Activated CD8-positive, alpha-beta memory T cell treated with anti-CD3 and anti-CD28 coated beads, Interleukin-2, amount 50 U/mL, for 48 hours (primary cell): ENCODE data around the gene KCNIP4.

Source experiments
- DNase-seq: peaks from one replicate; pipeline ENCODE4 v3.0.0-alpha.2; 2020

Gene KCNIP4

DNA sequence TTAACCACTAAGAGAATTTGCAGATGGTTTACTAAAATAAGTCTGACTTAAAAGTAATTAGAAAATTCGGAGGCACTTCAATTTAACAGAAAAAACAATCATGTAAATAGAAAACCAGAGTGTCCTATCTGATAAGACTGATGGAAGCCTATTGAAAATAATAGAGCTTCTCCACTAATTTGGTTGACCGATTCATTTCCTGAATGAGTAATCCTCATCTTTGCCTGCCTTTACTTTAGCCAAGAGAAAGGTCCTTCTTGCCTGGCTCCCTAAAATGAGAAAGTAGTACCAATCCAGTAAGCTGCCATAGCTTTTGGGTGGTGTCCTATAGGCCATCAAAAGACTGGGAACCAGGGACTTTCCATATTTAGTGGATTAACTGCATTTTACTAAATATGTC lies 48.4 kb downstream of the KCNIP4 start:
- no peak for DNase-seq

DNA sequence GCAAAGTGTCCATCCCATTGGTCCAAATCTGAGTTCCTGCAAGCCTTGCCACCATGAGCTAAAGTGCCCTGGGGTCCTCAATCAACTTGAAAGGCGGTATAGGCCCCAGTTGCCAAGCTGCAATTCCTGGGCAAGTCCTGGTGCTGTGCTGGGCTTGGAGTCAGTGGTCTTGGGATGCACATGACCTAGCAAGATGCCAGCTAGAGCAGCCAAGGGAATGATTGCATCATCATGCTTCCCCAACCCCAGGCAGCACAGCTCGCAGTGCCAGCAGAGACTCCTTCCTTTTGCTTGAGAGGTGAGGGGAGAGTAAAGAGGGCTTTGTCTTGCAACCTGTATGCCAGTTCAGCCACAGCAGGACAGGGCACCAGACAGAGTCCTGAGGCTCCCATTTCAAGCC lies 50.5 kb downstream of the KCNIP4 start:
- no peak for DNase-seq

DNA sequence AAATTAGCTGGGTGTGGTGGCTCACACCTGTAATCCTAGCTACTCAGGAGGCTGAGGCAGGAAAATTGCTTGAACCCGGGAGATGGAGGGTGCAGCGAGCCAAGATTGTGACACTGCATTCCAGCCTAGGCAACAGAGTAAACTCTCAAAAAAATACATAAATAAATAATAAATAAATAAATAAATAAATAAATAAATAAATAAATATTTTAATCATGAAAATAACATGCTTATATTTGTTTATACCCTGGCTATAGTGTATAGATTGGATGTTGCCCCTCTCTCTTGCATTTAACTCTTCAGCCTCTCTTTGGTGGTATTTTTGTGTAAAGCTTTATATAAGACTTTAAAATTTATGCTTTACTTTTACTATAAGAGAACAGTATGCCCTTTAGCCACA lies 51.8 kb downstream of the KCNIP4 start:
- DNase-seq, result no peak

DNA sequence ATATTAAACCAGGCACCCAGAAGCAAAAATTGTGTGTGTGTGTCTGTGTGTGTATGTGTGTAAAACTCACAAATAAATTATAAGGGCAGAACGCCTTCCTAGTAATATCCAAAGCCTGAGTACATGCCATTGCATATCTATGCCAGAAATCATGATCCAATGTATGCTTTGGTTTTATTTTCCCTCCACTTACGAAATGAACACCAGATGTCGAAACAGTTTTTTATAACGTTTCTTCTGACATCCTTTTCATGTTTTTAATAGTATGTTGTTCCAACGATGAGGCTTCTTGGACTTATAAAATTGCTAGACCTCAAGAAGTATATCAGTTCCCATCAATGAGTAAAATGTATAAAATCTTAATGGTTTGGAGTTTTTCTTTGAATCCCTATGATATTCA lies 55.4 kb downstream of the KCNIP4 start:
- DNase-seq, result no peak

DNA sequence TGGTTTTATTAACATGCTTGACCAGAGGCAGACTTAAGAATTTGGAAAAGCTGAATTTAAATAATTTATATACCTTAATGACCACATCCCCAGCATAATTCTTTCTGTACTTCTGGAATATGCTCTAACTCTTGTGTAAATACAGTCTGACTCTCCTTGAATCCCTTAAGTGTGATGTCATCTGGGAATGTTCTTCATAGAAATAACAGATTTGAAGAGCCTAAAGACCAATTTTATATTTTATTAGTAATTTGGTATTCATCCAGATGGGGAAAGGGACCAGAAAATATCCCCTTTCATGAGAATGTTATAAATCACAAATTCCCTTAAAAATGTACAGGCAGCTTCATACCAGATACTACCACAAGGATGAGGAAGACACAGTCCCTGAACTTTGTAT lies 58.3 kb downstream of the KCNIP4 start:
- no peak for DNase-seq

DNA sequence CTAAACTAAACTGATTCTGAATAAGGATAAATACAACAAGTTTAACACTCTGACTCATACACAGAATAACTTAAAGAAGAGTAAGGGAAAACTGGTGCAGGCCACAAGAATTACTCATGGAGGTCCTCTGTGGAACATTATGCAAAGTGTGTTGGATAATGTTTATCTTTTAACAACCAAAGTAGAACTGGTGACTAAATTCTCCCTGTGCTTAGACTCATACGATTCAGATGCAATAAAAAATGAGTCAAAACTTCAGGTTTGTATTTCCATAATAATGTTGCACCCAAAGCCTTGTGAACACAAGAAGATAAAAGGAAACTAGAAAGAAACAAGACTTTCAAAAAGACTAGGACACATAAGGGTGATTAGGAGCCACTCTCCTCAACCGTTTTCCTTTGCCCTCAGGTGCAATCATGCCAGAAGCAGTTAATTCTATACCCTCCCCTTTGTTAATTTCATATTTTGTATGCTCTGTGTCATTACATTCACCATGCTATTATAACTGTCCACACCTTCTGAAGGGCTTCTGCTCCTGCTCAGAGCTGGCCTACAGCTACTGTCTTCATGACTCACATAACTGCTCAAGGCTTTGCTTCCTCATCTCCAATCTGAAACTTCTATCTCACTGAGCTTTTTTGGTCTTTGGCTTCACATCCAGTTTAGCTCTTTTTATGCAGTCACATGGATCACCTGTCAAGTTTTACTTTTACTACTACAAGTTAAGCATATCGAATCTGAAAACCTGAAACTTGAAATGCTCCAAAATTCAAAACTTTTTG lies 60.2 kb downstream of the KCNIP4 start:
- DNase-seq, result no peak

DNA sequence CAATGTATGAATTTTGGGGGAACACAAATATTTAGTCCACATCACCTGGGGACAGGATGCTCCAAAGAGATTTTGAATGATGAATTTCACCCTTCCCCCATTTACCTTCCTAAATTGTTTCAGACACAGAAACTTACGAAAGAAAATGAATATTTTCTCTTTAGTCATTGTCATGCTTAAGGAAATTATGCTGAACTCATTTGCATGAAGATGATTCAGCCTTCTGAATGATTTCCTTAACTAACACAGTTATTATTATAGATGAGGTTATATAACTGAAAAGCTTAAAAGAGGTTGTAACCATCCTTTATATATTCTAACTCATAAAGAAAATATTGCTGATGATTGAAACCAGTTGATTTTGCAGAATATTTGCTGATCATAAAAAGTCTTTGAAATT lies 61.1 kb downstream of the KCNIP4 start:
- no peak for DNase-seq

DNA sequence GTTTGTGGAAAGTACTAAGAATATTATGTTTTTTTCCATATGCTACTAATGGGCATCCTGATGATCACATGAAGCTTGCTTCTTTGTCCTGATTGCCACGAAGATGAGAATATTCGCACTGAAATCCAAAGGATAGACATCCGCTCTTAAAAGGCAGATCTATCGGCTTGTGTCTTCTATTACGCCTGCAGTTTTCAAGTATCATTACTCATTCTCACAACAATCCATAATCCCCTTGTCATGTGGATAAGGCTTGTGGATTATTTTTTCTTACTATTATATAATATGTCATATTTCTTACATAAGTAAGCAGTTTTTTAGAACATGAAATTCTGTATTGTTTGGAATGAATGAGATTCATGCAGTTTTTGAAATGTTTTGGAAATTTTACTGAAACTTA lies 62.8 kb downstream of the KCNIP4 start:
- DNase-seq, result no peak

DNA sequence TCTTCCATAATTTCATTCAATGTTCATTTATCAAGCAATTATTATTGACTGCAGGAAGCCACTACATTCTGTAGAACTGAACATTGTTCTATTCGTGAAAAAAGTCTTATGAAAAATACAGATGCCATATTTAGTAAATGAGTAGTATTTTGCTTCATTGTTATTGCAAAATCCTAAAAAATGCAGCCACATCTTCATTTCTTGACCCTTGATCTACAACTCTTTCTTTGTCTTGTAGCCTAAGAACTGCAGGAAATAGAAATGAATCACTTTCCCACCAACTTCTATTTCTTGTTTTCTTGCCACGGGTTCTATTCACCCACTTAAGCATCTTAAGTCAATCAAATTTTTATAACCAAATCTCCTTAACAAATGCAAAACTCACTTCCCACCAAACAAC lies 63.3 kb downstream of the KCNIP4 start:
- no peak for DNase-seq

DNA sequence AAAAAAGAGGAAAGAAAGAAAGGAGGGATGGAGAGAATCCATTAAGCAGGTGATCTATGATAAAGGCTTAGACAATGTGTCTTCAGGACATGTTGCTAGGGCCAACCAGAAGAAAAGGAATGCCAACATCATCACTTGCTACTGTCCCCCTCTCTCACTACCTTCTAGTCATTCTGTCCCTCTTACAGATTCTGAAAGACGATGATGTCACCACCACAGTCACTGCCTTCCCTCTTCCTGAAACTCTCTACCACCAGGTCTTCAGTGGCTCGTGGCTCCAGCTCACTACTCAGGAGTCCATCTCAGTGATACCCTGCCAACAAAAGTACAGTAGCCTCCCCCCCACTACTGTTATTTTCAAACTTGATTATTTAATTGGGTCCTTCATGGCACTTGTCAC lies 64.0 kb downstream of the KCNIP4 start:
- DNase-seq, result no peak

DNA sequence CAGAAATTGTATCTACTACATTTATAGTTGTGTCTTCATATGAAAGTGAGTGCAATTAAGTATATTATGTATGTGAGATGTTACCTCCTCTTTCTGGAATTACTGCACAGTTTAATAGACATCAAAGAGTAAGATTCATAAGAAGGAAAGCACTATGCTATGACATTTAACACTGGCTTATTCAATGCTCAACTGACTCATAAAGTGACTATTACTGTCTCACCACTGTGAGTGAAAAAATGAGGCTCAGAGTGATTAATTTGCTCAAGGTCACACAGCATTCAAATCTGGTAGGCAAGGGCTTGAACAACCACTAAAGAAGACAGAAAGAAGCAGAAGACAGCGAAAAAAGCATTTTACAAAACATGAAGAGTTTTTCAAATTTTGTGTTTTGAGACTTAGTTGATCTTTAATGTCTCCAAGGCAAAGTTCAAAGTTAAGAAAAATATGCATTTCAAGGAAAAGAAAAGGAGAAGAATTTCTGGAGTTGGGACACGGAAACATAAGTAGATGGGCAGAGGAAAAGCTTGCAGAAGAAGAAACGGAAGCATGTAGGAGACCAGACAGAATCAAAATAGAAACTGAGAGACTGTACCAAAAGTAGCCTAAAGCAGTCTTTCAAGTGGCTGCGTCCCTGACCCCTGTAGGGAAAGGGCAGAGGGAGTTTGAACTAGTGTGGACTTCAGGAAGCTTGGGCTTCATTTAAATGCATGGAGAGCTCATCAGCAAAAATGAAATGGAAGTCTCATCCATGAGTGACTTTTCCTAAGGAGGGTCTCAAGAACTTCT lies 66.3 kb downstream of the KCNIP4 start:
- no peak for DNase-seq

DNA sequence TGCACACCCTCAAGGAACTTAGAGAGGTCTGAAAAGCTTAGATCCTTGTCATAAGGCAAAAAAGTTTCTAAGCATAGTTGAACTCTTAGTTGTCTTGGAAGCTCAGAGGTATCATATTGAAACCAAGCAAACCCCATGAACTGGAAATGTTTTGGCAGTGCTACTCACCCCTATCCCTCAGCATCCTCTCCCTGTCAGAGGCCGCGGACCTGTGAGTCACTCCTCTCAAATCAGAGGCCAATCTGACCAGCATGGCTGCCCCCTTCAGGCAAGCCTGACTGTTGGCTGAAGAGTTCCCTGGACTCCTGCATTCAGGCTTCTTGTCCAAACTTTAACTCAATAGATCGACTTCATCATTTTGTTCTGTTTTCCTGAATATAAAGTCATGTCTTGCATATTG lies 69.4 kb downstream of the KCNIP4 start:
- no peak for DNase-seq

DNA sequence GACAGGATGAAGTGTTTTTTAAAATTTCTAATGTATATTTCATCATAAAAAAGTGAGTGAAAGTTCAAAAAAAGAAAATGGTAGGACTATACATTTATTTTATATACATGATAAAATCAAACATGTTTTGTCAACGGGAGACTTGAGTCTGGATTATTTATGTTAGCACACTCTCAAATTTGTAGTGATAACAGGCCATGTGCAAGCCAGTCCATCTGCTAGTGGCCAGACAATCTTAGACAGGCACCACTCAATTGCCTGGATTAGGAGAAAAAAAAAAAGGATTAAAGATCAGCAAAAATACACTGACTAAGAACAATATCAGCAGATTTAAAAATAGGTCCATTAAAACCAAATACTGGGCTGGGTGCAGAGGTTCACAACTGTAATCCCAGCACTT lies 71.9 kb downstream of the KCNIP4 start:
- no peak for DNase-seq

DNA sequence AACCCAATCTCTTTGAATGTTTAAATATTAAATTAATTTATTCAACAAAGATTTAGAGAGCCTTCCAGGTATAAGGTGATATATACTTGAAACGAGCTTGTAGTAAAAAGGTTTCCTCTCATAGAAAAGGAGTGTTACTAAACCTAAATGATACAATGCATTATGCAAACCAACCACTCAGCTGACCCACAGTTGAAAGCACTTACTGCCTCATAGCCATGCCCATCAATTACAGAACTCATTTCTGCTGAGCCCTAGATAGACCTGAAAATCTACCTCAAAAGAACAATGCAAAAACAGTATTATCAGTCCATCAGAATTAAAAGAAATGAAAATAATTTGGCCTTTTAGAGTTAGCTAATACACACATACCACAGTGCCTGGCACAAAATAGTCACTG lies 75.4 kb downstream of the KCNIP4 start:
- DNase-seq, result no peak

DNA sequence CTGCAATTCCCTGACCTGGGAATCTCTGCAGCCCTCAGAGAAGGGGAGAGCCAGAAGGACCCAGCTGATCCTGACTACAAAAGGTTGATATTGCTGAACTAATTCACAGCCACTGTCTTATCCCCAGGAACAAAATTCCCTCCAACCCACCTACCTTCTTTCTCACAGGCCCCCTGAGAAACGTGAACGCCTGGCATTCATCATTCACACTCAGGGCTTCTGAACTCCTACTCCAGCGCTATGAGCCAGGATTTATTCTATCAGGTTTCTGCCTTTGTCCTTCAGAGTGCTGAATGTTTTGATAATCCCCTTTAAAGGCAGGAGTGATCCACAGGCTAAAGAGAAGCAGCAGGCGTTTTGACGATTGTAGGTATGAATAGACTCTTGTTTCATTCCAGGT lies 76.5 kb downstream of the KCNIP4 start:
- DNase-seq, result no peak

DNA sequence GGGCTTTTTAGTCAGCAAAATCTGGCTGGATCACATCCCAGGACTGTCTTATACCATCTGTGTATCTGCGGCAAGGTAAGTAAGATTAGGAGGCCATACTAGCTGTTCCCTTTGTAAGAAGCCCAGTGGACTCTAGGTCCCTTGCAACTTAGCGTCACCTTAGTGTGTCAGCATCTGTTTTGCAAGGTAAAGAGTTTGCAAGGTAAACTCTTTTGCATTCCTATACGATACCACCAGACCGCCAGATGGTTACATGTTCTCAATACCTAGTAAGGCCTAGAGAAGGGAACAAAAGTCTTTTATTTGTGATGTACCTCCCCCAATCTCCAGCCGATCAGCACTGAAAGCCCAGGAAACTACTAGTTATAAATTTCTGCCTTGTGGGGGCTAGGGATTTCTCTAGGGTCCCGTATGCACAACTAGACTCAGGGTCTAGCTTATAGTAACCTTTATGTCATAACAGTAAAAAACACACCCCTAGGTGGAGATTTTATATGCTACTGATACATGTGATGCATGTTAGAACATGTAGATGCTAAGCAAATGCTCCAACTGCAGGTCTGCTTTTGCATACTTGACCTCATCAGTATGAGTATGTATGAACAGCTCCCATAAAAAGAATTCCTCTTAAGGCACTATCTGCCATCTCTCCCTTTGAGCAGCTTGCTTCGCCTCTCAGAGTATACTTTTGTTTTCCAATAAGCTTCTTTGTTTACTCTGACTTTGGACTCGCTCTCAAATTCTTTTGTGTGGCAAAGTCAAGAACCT lies 78.4 kb downstream of the KCNIP4 start:
- no peak for DNase-seq

DNA sequence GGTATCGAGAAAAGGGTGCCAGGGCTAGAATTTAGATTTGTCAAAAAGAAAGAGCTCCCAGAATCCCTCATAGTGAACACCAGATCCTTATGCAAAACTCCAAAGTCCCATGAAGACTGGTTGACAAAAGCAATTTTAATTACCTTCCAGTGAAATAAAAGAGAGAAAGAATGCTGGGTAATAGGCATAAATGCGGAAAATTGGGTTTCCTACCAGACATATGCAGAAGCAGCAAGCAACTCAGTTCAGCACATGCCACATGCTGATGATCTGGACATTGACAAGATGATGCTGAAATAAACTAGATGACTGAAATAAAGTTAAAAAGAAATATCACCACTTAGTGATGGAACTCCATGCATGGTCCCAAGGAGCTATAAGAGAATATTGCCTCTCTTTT lies 83.9 kb downstream of the KCNIP4 start:
- no peak for DNase-seq

DNA sequence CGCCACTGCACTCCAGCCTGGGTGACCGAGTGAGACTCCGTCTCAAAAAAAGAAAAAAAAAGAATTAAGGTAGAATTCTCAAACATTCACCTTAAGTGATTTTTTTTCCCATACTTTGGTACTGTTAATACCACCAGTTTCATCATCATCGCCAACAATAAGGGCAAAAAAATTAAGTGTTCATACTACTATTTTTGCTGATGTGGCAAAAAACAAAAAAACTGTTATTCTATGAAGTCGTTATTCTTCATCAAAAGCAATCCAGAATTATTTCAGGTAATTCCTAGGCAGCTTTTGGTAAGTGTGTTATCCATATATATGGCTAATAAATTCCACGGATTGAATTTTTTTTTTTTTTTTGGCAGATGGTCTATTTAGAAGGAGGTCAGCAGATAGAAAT lies 85.7 kb downstream of the KCNIP4 start:
- no peak for DNase-seq

DNA sequence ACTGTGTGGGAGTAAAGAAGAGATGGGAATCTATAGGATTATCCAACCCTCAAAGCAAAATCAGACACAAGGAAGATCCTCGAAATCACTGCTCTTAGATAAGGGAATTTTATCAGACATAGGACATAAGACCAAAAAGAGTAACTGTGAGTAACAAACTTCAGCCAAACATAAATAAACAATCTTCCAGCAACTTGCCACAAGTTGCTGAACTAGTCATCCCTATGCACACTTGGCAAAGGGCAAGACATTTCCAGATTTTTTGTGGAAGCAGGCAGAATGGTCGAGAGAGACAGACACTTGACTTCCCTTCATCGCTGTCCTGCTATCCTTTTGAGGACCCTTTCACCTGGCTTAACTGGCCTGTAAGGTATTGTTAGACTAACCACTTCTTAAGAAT lies 89.6 kb downstream of the KCNIP4 start:
- DNase-seq, result no peak

DNA sequence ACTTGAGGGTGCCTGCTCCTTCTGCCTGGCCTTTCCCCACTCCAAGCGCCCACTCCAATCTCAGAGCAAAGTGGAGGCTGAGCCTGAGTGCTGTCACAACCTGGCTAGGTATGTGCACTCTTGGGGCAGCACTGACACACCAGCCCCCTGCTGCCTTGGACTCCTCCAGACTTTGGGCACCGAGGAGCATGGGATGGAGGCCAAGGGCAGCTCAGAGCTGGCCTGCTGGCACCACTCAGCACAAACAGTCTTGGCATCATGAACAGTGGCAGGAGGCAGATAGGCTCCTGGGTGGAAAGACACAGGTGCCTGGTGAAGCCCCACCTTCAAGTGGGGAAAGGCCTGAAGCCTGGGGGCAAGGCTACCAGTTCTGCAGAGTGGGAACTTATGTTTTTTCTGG lies 91.8 kb downstream of the KCNIP4 start:
- no peak for DNase-seq

DNA sequence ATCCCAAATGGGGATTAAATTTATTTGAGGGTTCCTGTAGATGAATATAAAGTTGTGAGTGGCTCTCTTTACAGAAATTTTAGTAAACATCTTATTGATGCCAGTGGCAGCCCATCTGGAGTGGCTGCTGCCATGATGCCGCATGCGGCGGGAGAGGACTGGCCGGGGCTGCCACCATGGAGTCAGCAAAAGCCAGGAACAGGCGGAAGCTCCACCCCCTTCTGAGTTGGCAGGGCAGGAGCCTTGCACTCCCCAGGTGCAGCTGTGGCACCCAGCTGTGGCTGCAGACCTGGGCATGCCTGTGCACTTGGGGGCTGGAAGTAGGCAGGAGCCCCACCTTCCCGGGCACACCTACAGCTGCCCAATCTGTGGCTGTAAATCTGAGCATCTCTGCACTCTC lies 92.3 kb downstream of the KCNIP4 start:
- no peak for DNase-seq

DNA sequence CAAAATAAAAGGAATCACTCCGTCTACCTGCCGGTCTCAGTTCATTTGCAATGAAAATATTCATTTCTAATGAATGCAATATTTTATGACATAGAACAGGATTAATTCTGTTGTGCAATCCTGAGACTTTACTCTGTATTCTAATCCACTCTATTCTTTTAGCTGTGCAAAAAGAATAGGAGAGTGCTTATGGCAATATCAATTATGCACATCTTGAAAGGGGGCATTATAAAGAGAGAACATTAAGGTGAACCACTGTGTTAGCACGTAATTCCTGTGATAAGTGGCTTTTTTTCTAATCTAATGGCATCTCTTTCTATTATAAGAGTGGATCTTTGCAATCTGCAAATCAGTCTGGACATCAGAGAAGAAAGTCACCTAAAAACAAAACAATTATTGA lies 99.5 kb downstream of the KCNIP4 start:
- DNase-seq, result no peak

DNA sequence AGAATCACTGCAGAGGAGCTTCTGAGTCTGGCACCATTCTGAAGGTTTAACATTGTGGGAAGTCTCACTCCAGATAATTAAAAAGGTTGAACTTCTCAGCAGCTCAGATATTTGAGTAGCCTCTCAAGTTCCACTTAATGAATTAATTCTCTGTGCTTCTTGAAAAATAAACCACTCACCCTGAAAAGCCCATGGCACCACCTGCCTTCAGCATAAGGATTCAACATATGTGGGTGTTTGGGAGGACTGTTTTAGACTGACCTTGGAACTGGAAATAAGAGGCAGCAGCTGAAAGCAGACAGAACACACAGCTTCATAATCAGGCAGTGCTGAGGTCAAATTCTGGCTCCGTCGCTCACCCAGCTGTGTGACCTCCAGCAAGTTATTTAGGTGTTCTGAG lies 100.6 kb downstream of the KCNIP4 start:
- DNase-seq, result no peak

DNA sequence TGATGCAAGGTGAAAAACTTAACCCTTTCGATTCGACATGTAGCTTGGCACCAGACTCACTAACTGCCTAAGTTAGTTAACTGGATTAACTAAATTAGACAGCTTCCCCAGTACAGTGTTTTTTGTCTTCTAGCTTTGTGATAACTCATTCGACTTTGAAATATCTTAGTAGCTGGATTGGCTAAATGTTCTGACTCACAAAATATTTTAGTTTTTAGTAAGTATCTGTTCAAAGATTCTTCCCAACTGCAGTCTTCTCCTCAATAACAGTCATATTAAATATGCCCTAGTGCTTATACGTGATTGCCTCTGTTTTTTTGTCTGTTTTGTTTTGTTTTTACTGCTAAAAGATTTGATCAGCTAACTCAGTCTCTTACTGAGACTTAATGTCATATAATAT lies 102.9 kb downstream of the KCNIP4 start:
- no peak for DNase-seq
